22Rv1 (cell line): ENCODE data around the gene PCCA.

Experiments used
- H3K27ac ChIP-seq: fragments of 450-650 bp; 2 replicates; pipeline ENCODE4 v1.5.1; 2017
- CTCF ChIP-seq: fragments of 450-650 bp; IDR thresholded peaks from 2 replicates; pipeline ENCODE4 v1.5.1; 2017; ENCODE audit warnings: mild to moderate bottlenecking
- ZFX ChIP-seq: fragments of 450-650 bp; IDR thresholded peaks from 2 replicates; pipeline ENCODE4 v1.6.1; 2017; ENCODE audit warnings: antibody characterized with exemption, borderline replicate concordance

PCCA gene

GRCh38 chr13:100349594-100349993 is 260.7 kb downstream of the PCCA start:
- H3K27ac ChIP-seq = no peak overlapping the region
- TF ChIP-seq ZFX (no peak), CTCF (no peak)

DNA sequence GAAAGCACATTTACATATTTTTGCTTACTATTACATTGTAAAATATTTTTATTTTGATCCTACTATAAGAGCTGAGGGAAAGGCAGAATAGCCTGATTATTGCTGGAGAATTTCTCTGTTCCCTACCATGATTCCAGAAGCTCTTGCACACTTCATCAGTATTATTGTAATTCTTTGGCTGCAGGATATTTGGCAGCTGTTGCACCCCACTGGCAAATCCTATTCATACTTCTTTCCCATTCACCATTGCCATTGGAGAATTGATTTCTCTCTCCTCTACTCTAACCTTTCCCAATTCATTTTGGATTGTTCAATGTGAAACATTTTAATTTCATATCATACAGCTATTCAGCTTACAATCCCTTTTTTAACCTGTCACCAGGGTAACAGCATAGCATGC is 261.7 kb downstream of the PCCA start:
- no peak overlapping the region for H3K27ac ChIP-seq
- TF ChIP-seq CTCF (no peak), ZFX (no peak)

GRCh38 chr13:100356426-100356825 is 267.5 kb downstream of the PCCA start:
- TF ChIP-seq CTCF = no peak
- H3K27ac ChIP-seq = no peak overlapping the region

DNA sequence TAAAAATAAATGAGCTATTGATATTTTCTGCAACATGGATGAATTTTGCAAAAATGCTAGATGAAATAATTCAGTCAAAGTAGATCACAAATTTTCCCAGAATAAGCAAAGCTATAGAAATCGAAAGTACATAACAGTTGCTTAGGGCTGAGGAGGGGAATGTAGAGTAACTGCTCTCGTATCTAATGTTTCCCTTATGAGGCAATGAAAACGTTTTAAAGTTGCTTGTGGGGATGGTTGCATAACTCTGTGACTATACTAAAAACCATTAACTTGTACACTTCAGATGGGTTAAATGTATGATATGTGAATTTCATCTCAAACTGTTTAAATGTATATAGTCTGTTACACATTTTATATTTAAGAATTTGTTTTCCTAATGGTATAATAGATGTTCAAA is 268.0 kb downstream of the PCCA start:
- H3K27ac ChIP-seq = no peak overlapping the region
- TF ChIP-seq ZFX (no peak), CTCF (no peak)

GRCh38 chr13:100357764-100358163 is 268.9 kb downstream of the PCCA start:
- no peak overlapping the region for H3K27ac ChIP-seq
- TF ChIP-seq ZFX (no peak), CTCF (no peak)

DNA sequence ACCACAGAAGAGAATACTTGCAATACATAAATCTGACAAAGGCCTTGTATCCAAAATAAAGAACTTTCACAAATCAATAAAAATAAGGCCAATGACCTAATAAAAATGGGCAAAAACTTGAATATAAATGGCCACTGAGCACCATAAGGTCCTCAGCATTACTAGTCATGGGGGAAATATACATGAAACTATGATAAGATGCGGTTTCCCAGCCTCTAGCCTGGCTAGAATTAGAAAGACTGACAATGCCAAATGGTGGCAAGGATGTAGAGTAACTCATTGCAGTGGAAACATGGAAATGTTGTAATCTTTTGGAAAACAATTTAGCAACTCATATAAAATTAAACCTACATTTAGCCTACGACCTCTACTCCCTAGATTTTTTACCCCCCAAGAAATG is 272.6 kb downstream of the PCCA start:
- no peak overlapping the region for H3K27ac ChIP-seq
- no peak for TF ChIP-seq CTCF
- no peak for TF ChIP-seq ZFX

GRCh38 chr13:100362371-100362770 is 273.5 kb downstream of the PCCA start:
- no peak overlapping the region for H3K27ac ChIP-seq
- TF ChIP-seq ZFX (no peak), CTCF (no peak)
